Measurements from ENCODE around the gene EEF1A2.
"Not testable (repeated sequence)": the region's sequence is repeated elsewhere in the genome, so short reads cannot be mapped to it uniquely, and the experiment has no call there.

Gene EEF1A2

GRCh38 chr20:63482021-63482587 lies 16.8 kb downstream of the EEF1A2 start:
- H3K4me3 ChIP-seq (ENCODE audit: low read depth, low read length) = no peak overlapping the region
- ChIA-PET POLR2A (no interaction called here), CTCF (interaction anchor here (1.1 to 2.7 kb wide), 2 partner anchors 14 to 259 kb away, joined by 3 to 11 read pairs; no protein-coding TSS in a partner anchor)
- DNase-seq (ENCODE audit: low read depth, low spot score) = no peak
- no peak for TF ChIP-seq CTCF (IDR thresholded peaks at IDR 0.05; ENCODE audit: insufficient read depth, low read length, missing control alignments)

DNA sequence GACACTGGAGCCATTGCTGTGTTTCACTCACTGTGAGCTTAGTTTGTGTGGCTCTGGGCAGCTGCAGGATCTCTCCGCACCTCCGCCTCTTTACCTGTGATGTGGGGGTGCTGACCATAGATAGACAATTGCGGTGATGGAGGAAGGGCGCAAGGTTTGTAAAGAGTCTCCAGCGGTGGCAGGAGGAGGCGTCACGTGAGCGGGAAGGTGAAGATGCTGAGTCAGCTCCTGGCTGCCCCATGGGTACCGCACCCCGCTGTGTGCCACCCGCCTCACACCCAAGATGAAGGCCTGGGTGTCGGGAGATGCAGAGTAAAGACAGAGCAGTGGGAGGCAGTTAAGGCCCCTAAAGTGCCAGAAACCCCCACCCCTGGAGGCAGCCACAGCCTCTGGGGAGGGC lies 17.4 kb downstream of the EEF1A2 start:
- no peak for DNase-seq (ENCODE audit: low read depth, low spot score)
- no peak overlapping the region for H3K4me3 ChIP-seq (ENCODE audit: low read depth, low read length)
- no peak for TF ChIP-seq CTCF (IDR thresholded peaks at IDR 0.05; ENCODE audit: insufficient read depth, low read length, missing control alignments)
- CTCF ChIA-PET = interaction anchor here (1.1 to 2.7 kb wide), 2 partner anchors 15 to 258 kb away, joined by 3 to 11 read pairs; no protein-coding TSS in a partner anchor
- POLR2A ChIA-PET = no interaction called here

DNA sequence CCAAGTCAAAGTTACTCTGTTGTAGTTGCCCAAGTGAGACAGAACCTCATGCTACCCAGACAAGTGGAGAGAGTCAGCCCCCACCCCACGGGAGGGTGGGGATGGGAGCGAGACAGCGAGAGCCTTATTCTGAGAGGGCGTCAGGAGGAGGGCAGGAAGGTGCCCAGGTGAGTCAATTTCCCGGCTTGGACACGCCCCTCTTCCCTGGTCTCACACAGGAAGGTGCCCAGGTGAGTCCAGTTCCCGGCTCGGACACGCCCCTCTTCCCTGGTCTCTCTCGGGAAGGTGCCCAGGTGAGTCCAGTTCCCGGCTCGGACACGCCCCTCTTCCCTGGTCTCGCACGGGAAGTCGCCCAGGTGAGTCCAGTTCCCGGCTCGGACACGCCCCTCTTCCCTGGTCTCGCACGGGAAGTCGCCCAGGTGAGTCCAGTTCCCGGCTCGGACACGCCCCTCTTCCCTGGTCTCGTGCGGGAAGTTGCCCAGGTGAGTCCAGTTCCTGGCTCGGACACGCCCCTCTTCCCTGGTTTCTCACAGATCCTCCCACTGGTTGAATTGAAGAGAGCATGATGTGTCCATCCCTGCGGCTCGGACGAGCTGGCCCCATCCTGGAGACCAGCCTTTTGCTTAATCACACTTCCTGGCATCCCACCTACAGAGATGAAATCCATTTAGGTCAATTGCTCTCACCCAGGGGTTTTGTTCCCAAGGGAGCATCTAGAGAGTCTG lies 19.0 kb downstream of the EEF1A2 start:
- DNase-seq (ENCODE audit: low read depth, low spot score); POLR2A ChIA-PET; H3K4me3 ChIP-seq (ENCODE audit: low read depth, low read length): not testable (repeated sequence)
- CTCF ChIA-PET = interaction anchor here (2.7 kb wide), 1 partner anchor 17 kb away, joined by 11 read pairs; no protein-coding TSS in a partner anchor

- no peak overlapping the region for H3K4me3 ChIP-seq (ENCODE audit: low read depth, low read length)
- CTCF ChIA-PET = interaction anchor here (1.4 to 3.5 kb wide), 2 partner anchors 18 to 44 kb away, joined by 4 to 15 read pairs; no protein-coding TSS in a partner anchor
- DNase-seq (ENCODE audit: low read depth, low spot score) = no peak
- TF ChIP-seq CTCF (IDR thresholded peaks at IDR 0.05; ENCODE audit: insufficient read depth, low read length, missing control alignments) = no peak
- POLR2A ChIA-PET = no interaction called here
Observed at GRCh38 chr20:63478346-63479302, 20.3 kb downstream of the EEF1A2 start.

DNA sequence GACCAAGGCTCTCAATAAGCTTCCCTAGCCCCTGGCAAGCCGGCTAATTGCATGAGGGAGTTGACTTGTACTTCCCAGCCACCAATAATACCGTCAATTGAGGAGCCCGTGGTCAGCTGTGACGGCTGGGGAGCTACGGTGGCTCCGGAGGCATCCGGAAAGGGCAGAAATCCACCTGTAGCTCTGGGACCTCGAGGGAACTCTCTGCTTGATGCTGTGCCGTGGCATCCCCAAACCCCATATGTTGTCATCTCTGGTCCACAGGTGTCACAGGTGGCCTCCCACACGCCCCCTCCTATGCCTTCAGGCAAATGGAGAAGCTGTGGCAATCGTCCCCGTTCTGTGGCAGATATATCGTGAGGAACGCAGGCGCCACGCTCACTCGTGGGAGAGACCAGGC lies 20.9 kb downstream of the EEF1A2 start:
- DNase-seq (ENCODE audit: low read depth, low spot score) = no peak
- no peak for TF ChIP-seq CTCF (IDR thresholded peaks at IDR 0.05; ENCODE audit: insufficient read depth, low read length, missing control alignments)
- ChIA-PET POLR2A (no interaction called here), CTCF (interaction anchor here (1.4 to 3.5 kb wide), 2 partner anchors 18 to 43 kb away, joined by 4 to 15 read pairs; no protein-coding TSS in a partner anchor)
- no peak overlapping the region for H3K4me3 ChIP-seq (ENCODE audit: low read depth, low read length)

DNA sequence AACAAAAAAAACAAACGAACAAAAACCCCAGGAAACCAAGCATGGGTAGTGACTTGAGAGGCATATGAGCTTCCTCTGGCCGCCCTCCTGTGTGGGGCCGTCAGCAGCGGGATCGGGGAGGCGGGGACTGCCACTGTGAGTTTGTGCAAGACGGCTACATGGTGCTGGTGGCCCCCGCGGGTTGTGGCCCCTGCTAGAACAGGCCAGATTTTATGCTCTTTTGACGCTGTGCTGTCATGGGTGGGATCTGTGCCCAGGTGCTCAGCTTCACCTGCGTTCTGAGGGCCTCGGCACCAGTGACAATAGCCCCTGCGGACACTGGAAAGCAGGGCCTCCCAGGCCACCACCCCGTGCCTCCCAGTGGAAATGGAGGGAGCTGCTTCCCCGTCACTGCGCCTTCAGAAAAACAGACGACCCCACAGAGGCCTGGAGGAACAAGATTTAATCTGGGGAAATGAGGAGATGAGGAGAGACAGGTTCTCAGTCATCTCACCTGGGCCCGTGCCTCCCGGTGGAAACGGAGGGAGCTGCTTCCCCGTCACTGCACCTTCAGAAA lies 21.7 kb downstream of the EEF1A2 start:
- ChIA-PET POLR2A (no interaction called here), CTCF (interaction anchor here (3.5 kb wide), 1 partner anchor 19 kb away, joined by 15 read pairs; no protein-coding TSS in a partner anchor)
- DNase-seq (ENCODE audit: low read depth, low spot score) = no peak
- no peak overlapping the region for H3K4me3 ChIP-seq (ENCODE audit: low read depth, low read length)
- no peak for TF ChIP-seq CTCF (IDR thresholded peaks at IDR 0.05; ENCODE audit: insufficient read depth, low read length, missing control alignments)
